CD4-positive, alpha-beta T cell (primary cell): ENCODE measurements around the gene GNAS-AS1. TPM values are rescaled to one million over a fixed set of nuclear protein-coding genes. Genes with fewer than 3 reads are reported as not detected.

ENCODE experiments used
- ATAC-seq: fragments of 200-7000 bp; cut with Tn5 transposase; one replicate; pipeline ENCODE4 v1.10.0; 2022; ENCODE audit warnings: mild to moderate bottlenecking; ENCODE audit not compliant: poor library complexity
- CTCF ChIA-PET: fragments of 350-600 bp; sonication (Branson Sonifier 250); formaldehyde crosslinking; loops from one replicate; lab custom pipeline; 2021; ENCODE audit warnings: antibody characterized with exemption, inconsistent platforms; lab: Charles Lee
- POLR2A ChIA-PET: fragments of 350-600 bp; sonication (Branson Sonifier 250); formaldehyde crosslinking; loops from one replicate; lab custom pipeline; 2021; ENCODE audit warnings: antibody characterized with exemption, inconsistent platforms; lab: Charles Lee
- DNase-seq, 14 experiments: peaks; one replicate each; pipeline ENCODE4 v3.0.0-alpha.2; 2013 to 2020; ENCODE audit warnings: mixed read lengths in 2 of 14
- H3K27ac ChIP-seq, 2 donors: one replicate each; pipeline versions ENCODE4 v1.5.1 to v1.7.0; 2013; ENCODE audit warnings: low read length in 2 of 2, low read depth in 1 of 2, mild to moderate bottlenecking in 1 of 2
- H3K27me3 ChIP-seq, 2 experiments: 1 replicate in 1 of 2; 2 replicates in 1 of 2; pipeline versions ENCODE4 v1.6.1 to v1.7.0; 2013; ENCODE audit warnings: low read length in 2 of 2, control low read depth in 1 of 2, mild to moderate bottlenecking in 1 of 2, moderate library complexity in 1 of 2; ENCODE audit not compliant: insufficient read depth in 2 of 2, control insufficient read depth in 1 of 2
- H3K36me3 ChIP-seq: one replicate; pipeline ENCODE4 v1.6.1; 2013; ENCODE audit warnings: low read length, control low read depth; ENCODE audit not compliant: insufficient read depth
- H3K4me1 ChIP-seq: one replicate; pipeline ENCODE4 v1.6.1; 2013; ENCODE audit warnings: low read length, control low read depth; ENCODE audit not compliant: insufficient read depth
- H3K4me3 ChIP-seq: one replicate; pipeline ENCODE4 v1.5.1; 2013; ENCODE audit warnings: mild to moderate bottlenecking, low read length, moderate library complexity
- H3K9me3 ChIP-seq, 2 experiments: 1 replicate in 1 of 2; 2 replicates in 1 of 2; pipeline versions ENCODE4 v1.6.1 to v1.7.0; 2013; ENCODE audit warnings: low read length in 2 of 2, mild to moderate bottlenecking in 2 of 2, control low read depth in 1 of 2, moderate library complexity in 1 of 2; ENCODE audit not compliant: control insufficient read depth in 1 of 2, insufficient read depth in 1 of 2
- H3K27ac Mint-ChIP-seq: one replicate; pipeline ENCODE4 v1.8.0; 2020; ENCODE audit warnings: mixed read lengths
- H3K27me3 Mint-ChIP-seq: one replicate; pipeline ENCODE4 v1.8.0; 2021; ENCODE audit warnings: mixed read lengths
- H3K36me3 Mint-ChIP-seq: one replicate; pipeline ENCODE4 v1.8.0; 2021; ENCODE audit warnings: low read depth, mixed read lengths
- H3K4me1 Mint-ChIP-seq: one replicate; pipeline ENCODE4 v1.8.0; 2021; ENCODE audit warnings: low read depth, mixed read lengths
- H3K4me3 Mint-ChIP-seq: one replicate; pipeline ENCODE4 v1.8.0; 2020; ENCODE audit warnings: mild to moderate bottlenecking, mixed read lengths
- H3K9me3 Mint-ChIP-seq: one replicate; pipeline ENCODE4 v1.8.0; 2020; ENCODE audit warnings: mixed read lengths
- CTCF ChIP-seq: fragments of 200-600 bp; IDR thresholded peaks from one replicate; pipeline ENCODE4 v1.8.0; 2022; ENCODE audit warnings: antibody characterized with exemption, mild to moderate bottlenecking
- intact Hi-C, 2 experiments: fragments of 100-400 bp; cut with DNase I in 1 of 2; cut with micrococcal nuclease in 1 of 2; formaldehyde crosslinking; loops; one replicate each; pipeline versions ENCODE4 v1.15.1 to v1.9.0; 2023 to 2025; cut with DNase I, micrococcal nuclease
- total RNA-seq, 174 experiments: library from RNA in 2 of 174; stranded (reverse) in 2 of 174; gene quantifications; one replicate each; pipeline ENCODE4 v1.2.3 and lab custom pipeline; 2021 to 2026

GNAS-AS1 gene
- total RNA-seq, 2 experiments from 2014 or later = not detected

GRCh38 chr20:58877050-58877975 lies 26.6 kb upstream of the GNAS-AS1 start:
- CTCF ChIA-PET = no interaction called here
- no peaks in the 10 kb centered on the region for H3K9me3 ChIP-seq
- Mint-ChIP-seq H3K4me3 (peak overlapping the region; percentile 66), H3K9me3 (no peaks in the 10 kb centered on the region), H3K27me3 (no peaks in the 10 kb centered on the region), H3K36me3 (no peaks in the 10 kb centered on the region), H3K4me1 (peaks cover 34% of the 10 kb centered on the region), H3K27ac (peak overlapping the region; percentile 92)
- no peak overlapping the region for H3K4me3 ChIP-seq
- intact Hi-C loops = no loop called here
- no peak for ATAC-seq
- H3K4me1 ChIP-seq = peaks cover 18% of the 10 kb centered on the region
- H3K36me3 ChIP-seq = no peaks in the 10 kb centered on the region
- TF ChIP-seq CTCF = no peak
- POLR2A ChIA-PET = interaction anchor here (1.0 to 1.5 kb wide), 4 partner anchors 9 to 155 kb away, joined by 3 to 5 read pairs (median 4); partner anchors contain the start of gene ATP5F1E
- no peak overlapping the region for H3K27ac ChIP-seq
- no peaks in the 10 kb centered on the region for H3K27me3 ChIP-seq
- DNase-seq = no peak

GRCh38 chr20:58876437-58876836 lies 25.7 kb upstream of the GNAS-AS1 start:
- DNase-seq (no peak), ATAC-seq (no peak)
- no peak for TF ChIP-seq CTCF
- Histone ChIP-seq H3K9me3 (no peaks in the 10 kb centered on the region), H3K27me3 (no peaks in the 10 kb centered on the region), H3K4me1 (peaks cover 18% of the 10 kb centered on the region), H3K36me3 (no peaks in the 10 kb centered on the region), H3K27ac (no peak overlapping the region), H3K4me3 (no peak overlapping the region)
- Mint-ChIP-seq H3K4me3 (no peak overlapping the region), H3K4me1 (peaks cover 34% of the 10 kb centered on the region), H3K27me3 (no peaks in the 10 kb centered on the region), H3K9me3 (no peaks in the 10 kb centered on the region), H3K27ac (peak overlapping the region; percentile 92), H3K36me3 (no peaks in the 10 kb centered on the region)
- ChIA-PET CTCF (no interaction called here), POLR2A (interaction anchor here (1.3 to 1.4 kb wide), 2 partner anchors 10 to 13 kb away, joined by 5 read pairs; no protein-coding TSS in a partner anchor)
- intact Hi-C loops = no loop called here

GRCh38 chr20:58875541-58876134 lies 24.9 kb upstream of the GNAS-AS1 start:
- no peak overlapping the region for H3K27ac Mint-ChIP-seq
- CTCF ChIA-PET = no interaction called here
- Histone ChIP-seq H3K27me3 (no peaks in the 10 kb centered on the region), H3K4me1 (peaks cover 18% of the 10 kb centered on the region), H3K9me3 (no peaks in the 10 kb centered on the region), H3K27ac (no peak overlapping the region), H3K4me3 (no peak overlapping the region), H3K36me3 (no peaks in the 10 kb centered on the region)
- H3K4me1 Mint-ChIP-seq = peaks cover 34% of the 10 kb centered on the region
- DNase-seq (no peak), ATAC-seq (no peak)
- POLR2A ChIA-PET = no interaction called here
- no peak overlapping the region for H3K4me3 Mint-ChIP-seq
- H3K36me3 Mint-ChIP-seq = no peaks in the 10 kb centered on the region
- no peak for TF ChIP-seq CTCF
- H3K27me3 Mint-ChIP-seq = no peaks in the 10 kb centered on the region
- H3K9me3 Mint-ChIP-seq = no peaks in the 10 kb centered on the region
- intact Hi-C loops = no loop called here
